HG03520 (cell line): ENCODE data around the gene PPIA.

ENCODE experiments used
- ATAC-seq: cut with Tn5 transposase; IDR thresholded peaks from one replicate; pipeline ENCODE4 v1.9.1; 2021; ENCODE audit warnings: mild to moderate bottlenecking, moderate library complexity; ENCODE audit not compliant: unreplicated experiment

The PPIA gene

DNA sequence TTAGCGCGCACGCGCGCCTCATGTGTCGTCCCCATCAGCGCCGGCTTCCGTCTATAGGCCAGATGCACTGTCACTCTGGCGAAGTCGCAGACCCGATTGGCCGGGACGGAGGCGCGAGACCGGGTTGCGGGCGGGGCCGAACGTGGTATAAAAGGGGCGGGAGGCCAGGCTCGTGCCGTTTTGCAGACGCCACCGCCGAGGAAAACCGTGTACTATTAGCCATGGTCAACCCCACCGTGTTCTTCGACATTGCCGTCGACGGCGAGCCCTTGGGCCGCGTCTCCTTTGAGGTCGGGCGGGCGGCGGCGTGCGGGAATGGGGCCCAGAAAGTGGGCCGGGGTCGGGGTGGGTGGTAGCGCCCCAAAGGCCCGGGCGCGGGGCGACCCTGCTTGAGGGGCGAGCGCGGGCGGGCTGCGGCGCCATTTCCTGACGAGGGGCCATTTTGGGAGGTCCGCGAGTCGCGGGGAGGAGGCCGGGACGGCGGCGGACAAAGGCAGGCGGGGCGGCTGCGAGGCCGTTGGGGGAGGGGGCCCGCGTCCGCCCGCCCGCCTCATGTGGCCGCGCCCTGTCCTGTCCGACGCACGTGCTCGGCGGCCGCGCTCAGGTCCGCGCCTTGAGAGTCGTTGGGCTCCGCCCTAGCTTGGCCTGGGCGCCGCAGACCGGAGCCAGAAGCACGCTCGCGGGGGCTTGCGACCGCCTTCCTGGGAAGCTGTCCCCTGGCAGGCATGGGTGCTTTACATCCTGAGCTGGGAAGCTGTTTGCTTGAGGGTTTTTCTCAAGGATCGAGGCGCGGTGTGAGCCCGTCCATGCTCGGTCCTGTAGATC is at the start of gene PPIA:
PPIA (plus strand) TSS at position 178 of the 825 bp plus-strand sequence; CDS start at position 222, 44 bp downstream.
- peak; percentile 85 for ATAC-seq

DNA sequence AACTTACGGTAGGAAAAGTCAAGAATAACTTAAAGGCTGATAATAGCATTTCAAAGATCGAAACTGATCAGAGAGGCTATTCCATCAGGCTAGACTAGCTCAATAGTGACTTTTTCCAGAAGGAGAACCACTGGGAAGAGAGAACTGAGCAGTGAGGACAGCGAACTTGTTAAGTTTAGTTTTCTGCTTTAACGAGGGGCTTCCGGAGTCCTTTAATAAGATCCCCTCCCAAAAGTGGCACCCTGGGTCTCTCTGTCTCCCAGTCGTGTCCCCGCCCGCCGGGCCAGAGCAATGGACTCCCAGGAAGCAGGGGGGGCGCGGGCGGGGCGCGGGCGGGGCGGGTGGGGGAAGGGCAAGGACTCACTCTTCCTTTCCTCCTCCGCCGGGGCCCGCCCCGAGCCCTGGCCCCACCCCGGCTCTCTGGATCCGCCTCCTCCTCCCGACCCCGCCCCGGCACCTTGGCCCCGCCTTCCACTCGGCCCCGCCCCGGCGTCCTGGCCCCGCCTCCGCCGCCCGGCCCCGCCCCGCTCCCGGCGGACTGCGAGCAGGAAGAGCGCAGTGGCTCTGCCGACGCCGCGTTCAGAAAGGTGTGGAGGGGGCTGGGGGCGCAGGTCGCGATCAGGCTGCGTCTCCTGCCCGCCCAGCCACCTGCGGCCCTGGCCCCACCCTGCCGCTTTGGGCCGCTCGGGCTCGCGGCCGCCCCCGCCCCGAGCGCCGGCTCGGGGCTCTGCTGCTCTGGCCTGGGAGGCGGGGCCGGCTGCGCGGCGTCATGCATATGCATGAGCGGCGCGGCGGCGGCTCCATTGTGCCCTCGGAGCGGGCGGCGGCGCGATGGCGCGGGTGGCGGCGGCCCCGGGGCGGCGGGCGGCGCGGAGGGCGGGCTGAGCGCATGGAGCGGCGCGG is 48.2 kb upstream of the PPIA start, which contains the start of gene ZMIZ2:
ZMIZ2 (plus strand) TSS at position 803 of the 903 bp plus-strand sequence. CDS start 7,403 bp downstream, outside the sequence.
- ATAC-seq = peak; percentile 59

DNA sequence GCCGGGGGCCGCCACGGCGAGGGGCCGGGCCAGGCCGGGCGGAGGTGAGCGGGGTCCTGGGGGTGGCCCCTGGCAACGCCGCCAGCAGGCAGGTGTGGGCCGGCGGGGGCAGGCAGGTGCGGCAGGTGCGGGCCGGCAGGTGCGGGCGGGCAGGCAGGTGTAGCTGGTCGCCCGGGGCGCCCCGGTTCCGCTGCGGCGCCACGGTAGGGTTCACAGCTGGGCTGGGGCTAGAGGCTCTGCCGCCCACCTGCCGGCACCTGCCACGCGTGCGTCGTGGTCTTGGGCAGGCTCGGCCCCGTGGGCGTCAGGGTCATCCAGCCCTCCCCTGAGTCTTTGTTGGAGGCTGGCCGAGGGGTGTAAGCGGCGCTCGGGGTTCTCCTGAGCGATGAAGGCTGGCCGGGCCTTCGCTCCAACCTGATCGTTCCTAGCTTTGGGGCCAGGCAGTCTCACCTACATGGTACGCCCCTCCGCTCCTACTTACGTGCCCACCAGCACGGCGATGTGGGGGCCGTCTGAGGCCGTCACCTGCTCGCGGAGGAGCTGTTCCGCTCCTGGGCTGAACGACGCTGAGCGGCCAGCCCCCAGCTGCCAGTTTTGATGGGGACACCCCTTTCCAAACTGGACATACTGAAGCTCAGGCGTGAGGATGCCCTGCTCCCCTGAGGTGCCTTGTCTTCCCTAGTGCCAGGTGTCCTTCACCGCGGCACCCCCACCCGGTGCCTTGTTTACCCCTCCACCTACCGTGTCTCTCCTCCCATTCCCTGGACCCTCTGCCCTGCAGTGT is 47.3 kb upstream of the PPIA start:
- peak; percentile 14 for ATAC-seq

DNA sequence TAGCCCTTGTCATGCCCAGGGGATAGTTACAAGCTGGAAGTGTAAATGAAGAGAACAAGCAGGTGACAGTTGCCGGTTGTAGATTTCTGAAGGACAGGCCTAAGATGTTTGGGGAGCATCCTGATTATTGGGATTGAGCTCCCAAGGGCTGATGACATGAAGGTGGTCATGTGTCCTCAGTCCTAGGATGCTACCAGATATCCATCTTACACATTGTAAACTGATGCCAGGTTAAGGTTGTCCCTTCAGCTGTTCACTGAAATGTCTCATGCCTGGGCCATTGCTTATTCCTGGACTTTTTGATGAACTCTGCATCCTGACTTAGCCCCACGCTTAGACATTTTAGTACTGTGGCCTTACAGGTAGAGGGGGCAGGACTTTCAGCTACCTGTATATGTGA is 46.5 kb upstream of the PPIA start:
- no peak for ATAC-seq

DNA sequence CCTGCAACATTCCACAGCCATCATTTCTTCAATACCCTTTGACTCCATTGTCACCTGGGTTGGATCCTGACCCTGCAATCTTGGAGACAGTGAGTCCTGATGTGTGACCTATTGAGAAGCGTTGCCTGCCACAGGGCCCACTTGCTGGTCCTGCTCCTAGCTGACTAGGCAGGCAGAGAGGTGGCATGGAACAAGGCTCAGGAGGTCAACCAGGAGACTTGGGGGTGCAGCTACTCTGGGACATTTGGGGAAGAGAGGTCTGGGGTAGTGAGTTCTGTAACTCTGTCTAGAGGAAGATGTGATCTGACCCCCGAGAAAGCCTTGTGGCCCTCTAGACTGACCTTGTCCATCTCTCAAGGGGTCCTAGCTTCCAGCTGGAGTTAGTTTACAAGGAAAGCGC is 46.1 kb upstream of the PPIA start:
- no peak for ATAC-seq

DNA sequence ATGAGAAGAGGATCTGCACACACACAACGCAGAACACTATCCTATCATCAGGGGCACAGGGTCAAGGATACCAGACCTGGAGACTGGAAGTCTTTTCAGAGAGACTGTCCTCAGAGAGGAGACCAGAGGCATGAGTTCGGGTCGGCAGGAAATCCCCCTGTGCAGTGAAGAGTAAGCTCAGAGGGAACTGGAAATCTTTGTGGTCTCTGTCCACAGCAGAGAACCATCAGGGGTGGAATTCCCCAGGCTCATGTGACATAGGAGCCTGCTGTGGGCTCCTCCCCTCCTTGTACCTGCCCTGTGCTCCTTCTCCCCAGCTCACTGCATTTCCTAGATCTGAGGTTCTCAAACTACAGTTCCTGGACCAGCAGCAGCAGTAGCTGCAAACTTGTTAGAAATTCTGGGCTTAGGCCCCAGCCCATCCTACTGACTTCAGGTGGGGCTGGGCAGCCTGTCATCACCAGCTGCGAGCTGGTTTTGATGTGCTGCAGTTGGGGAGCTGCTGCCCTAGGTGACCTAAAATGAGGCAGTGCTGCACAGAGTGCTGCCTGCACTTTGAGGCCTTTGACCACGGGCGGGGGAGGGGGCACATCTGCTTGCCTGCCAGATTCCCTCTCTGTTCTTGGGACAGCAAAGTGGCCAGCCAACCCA is 45.4 kb upstream of the PPIA start:
- ATAC-seq = peak; percentile 47

DNA sequence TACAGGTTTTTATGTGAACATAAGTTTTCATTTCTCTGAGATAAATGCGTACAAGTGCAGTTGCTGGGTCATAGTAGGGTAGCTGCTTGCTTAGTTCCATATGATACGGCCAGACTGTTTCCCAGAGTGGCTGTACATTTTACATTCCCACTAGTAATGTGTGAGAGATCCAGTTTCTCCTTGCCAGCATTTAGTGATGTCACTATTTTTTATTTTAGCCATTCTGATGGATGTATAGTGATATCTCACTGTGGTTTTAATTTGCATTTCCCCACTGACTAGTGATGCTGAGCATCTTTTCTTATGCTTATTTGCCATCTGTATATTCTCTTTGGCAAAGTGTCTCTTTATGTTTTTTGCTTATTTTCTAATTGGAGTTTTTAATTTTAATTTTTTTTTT is 43.7 kb upstream of the PPIA start:
- ATAC-seq = no peak

DNA sequence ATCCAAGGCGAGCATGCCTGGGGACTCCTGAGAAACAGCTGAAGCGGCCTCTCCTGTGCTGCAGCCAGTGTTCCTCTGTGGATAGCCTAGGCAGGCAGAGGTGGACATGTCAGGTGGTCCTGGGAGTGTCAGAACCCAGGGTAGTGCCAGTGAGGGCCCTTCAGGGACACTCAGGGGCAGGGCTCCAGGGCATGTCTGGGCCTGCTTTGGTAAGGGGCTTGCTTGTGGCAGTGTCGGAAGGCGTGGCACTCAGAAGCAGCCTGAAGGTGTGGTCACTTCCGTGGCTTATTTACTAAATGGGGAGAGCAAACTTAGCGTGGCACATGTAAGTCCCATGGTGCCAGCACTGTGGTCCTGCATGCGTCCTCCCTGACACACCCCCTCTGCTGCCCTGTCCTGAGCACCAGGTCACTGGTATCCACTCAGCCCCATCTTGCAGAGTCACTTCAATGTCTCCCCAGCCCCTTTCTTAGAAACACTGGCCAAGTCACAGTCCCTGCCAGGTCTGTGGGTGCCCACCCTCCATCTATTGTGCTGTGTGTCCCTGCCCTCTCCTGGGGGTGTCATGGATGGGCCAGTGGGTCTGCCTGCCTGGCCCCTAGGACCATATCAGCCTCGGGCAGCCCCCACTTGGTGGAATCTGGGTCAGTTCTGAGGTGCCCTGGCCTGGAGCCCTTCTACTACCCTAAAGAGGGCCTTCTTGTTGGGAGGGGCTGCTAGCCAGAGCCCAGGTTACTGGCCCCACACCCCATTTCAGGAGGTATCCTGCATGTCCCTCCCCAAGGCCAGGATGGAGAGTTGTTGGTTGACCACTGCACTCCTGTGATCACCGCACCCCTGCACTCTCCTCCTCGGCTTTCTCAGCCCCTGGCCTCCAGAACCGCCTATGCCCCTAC is 41.4 kb upstream of the PPIA start:
- ATAC-seq = no peak

DNA sequence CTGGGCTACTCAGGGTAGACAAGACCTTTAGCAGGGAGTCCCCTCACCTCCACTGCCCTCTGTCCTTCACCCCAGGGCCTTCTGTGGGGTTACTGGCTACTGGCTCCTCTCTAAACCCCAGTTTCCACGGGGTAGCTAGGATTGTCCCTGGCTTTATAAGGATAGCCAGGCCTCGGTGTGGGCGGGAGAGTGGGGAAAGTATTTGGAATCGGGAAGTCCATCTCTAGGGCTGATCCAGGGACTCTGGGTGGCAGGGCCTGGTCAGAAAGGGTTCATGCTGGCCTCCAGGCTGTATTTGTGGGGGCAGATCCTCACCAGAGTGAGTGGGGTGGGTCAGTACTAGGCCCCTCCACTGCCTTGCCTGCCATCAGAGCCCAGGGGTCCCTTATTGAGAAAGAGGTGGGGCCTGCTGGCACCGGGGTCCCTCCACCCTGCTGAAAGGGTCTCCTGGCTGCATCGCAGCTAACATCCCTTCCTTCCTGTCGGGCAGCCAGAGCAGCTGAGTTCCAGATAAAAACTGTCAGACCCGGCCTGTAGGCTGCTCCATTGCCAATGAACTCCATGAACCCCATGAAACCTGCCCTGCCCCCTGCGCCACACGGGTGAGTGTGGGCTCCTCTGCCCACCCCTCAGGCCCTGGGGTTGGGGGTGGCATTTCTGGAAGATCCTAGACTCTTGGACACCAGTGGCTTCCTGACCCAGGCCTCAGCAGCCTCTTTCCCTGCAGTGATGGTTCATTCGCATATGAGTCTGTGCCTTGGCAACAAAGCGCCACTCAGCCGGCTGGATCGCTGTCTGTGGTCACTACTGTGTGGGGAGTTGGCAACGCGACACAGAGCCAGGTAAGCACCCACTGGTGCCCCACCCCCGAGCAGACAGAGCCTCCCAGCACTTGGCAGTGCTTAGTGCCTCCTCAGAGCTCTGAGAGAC is 40.5 kb upstream of the PPIA start:
- no peak for ATAC-seq

DNA sequence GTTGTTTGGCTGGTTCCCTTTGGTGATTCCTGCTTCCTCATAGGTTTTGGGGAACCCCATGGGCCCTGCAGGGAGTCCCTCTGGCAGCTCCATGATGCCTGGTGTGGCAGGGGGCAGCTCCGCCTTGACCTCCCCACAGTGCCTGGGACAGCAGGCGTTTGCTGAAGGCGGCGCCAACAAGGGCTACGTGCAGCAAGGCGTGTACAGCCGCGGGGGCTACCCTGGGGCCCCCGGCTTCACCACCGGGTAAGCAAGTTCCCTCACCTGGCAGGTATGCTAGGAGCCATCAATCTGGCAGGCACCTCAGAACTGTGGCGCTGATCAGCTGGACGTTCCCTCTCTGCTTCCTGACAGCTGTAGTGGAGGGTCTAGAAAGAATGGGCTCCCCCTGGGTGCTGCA is 39.6 kb upstream of the PPIA start:
- ATAC-seq = no peak

DNA sequence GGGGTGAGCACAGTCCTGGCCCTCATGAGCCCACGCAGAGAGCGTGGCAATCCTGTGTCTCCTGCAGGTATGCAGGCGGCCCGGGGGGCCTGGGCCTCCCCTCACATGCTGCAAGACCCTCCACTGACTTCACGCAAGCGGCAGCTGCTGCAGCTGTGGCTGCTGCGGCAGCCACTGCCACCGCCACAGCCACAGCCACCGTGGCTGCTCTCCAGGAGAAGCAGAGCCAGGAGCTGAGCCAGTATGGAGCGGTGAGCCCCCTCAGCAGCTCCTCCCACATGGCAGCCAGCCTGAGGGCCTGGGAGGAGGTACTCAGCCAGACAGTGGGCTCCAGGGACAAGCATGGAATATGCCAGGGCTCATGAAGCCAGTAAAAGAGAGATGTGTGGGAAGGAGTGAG is 39.2 kb upstream of the PPIA start:
- no peak for ATAC-seq

DNA sequence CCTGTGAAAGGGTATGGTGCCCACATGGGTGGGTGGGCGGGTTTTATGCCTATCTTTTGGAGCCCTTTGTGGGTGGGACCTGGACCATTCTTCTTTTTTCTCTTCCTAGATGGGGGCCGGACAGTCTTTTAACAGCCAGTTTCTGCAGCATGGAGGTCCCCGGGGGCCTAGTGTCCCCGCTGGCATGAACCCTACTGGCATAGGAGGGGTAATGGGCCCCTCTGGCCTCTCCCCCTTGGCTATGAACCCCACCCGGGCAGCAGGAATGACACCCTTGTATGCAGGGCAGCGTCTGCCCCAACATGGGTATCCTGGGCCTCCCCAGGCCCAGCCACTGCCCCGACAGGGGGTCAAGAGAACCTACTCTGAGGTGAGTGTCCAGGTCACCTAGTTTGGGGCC is 38.7 kb upstream of the PPIA start:
- no peak for ATAC-seq

DNA sequence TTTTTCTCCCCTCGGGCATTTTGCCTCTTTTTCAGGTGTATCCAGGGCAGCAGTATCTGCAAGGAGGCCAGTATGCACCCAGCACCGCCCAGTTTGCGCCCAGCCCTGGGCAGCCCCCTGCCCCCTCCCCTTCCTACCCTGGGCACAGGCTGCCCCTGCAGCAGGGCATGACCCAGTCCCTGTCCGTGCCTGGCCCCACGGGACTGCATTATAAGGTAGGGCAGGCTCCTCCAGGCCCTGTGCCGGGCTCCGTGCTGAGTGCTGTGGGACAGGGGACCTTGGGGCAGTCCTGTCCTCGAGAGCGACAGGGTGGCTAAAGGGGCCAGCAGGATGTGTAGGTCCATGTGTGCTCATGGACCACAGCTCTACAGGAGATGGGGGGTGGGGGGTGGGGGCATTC is 37.2 kb upstream of the PPIA start:
- ATAC-seq = no peak

DNA sequence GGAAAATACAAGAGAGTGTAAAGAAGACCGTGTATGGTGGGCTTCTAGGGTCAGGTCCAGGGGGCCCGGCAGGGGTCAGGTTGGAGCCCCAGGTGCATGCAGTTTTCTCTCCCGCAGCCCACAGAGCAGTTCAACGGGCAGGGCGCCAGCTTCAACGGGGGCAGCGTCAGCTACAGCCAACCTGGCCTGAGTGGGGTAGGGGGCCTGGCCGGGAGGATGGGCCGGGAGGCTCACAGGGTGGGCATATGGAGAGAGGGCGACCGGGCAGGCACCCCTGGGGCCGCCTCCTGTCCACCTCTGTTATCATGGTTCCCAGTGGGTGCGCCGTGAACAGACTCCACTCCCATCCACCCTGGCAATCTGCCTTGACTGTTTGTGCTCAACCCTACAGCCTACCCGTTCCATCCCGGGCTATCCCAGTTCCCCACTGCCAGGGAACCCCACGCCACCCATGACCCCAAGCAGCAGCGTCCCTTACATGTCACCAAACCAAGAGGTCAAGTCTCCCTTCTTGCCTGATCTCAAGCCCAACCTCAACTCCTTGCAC is 36.4 kb upstream of the PPIA start:
- no peak for ATAC-seq

DNA sequence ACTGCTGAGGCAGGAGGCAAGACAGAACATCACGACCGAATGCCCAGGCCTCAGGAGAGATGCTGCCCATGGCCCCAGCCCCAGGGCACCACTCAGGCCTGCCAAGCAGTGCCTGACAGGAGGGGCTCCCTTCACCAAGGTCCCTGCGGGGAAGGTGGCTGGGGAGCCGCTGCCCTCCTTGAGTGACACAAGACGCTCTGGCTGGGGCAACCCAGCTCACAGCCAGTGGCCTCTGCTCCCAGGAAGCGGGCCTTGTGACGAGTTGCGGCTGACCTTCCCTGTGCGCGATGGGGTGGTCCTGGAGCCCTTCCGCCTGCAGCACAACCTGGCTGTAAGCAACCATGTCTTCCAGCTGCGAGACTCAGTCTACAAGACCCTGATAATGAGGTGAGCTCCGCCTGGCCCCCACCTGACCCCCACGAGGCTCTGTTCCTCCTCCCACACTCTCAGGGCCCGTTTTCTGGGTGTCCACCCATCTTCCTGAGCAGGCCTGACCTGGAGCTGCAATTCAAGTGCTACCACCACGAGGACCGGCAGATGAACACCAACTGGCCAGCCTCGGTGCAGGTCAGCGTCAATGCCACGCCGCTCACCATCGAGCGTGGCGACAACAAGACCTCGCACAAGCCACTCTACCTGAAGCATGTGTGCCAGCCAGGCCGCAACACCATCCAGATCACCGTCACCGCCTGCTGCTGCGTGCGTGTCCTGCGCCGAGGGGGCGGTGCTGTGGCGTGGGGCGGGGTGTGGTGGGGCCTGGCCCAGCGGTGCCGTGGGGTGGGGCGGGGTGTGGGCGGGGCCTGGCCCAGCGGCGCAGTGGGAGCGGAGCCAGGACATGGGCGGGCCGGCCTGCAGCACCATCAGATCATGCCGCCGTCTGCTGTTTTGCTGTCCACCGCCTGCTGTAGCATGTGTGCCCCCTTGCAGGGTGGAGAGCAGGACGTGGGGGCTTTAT is 35.0 kb upstream of the PPIA start:
- no peak for ATAC-seq

DNA sequence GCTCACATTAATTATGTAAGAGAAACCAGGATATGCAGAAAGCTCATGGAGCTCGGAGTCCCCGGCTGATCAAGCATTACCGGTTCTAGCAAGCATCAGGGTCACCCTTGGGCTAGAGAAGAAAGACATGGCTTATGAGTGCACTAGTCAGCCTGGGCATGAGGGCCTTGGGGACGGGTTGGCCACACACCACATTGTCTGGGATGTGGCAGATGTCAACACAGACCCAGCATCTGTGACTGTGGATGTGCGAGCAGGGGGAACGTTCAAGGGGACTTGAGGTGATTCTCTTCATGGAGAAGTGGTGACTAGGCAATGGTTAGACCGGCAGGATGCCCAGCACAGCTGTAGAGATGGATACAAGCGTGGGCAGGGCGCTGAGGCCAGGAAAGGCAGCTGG is 34.2 kb upstream of the PPIA start:
- ATAC-seq = no peak
